Ovary (tissue), 3 donors: ENCODE measurements around the gene FAM13A.

Source experiments
- POLR2A ChIP-seq: fragments of 450-650 bp; IDR thresholded peaks from one replicate; pipeline ENCODE4 v1.6.1; 2017; ENCODE audit warnings: antibody characterized with exemption, mild to moderate bottlenecking, moderate library complexity
- TF ChIP-seq, protein P1 (sequence below), 3 donors: fragments of 450-650 bp in 2 of 3; fragments of 200-600 bp in 1 of 3; IDR thresholded peaks; one replicate each; pipeline versions ENCODE4 v1.5.1 to v1.8.0; 2016 to 2022; ENCODE audit warnings: antibody characterized with exemption in 3 of 3, mild to moderate bottlenecking in 1 of 3
- donor health status: DM: no; HTN: no; CAD: no.

DNA sequence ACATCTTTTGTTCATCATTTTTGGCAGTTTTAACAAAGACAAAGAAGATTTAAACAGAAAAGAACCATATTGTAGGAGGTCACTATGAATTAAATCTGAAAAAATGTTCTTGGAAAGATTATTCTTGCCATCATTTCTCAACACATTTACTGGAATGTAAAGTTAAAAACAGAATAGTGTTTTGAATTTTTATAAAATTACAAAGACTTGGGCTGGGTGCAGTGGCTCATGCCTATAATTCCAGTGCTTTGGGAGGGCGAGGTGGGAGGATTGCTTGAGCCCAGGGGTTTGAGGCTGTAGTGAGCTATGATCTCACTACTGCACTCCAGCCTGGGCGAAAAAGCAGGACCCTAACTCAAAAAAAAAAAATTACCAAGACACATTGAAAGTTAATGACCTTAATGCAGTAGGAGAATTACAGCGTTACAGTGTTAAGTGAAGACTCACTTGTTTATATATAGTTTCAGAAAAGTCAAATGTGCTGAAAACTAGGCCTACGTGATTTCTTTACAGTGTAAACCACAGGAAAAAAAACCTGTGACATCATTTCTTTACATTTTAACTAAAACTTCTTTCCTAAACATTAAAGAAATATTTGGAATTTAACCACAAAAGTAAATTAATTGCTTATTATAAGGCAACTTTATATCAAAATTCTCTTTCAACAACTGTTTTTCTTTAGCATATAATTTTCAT, 7.9 kb downstream of the FAM13A start:
- TF ChIP-seq, protein P1, sequence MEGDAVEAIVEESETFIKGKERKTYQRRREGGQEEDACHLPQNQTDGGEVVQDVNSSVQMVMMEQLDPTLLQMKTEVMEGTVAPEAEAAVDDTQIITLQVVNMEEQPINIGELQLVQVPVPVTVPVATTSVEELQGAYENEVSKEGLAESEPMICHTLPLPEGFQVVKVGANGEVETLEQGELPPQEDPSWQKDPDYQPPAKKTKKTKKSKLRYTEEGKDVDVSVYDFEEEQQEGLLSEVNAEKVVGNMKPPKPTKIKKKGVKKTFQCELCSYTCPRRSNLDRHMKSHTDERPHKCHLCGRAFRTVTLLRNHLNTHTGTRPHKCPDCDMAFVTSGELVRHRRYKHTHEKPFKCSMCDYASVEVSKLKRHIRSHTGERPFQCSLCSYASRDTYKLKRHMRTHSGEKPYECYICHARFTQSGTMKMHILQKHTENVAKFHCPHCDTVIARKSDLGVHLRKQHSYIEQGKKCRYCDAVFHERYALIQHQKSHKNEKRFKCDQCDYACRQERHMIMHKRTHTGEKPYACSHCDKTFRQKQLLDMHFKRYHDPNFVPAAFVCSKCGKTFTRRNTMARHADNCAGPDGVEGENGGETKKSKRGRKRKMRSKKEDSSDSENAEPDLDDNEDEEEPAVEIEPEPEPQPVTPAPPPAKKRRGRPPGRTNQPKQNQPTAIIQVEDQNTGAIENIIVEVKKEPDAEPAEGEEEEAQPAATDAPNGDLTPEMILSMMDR (IDR thresholded peaks at IDR 0.05): no peak
- TF ChIP-seq POLR2A: no peak
